Activated CD4-positive, alpha-beta T cell treated with anti-CD3 and anti-CD28 coated beads, Interleukin-2, amount 10 ng/mL, durations not matched to agents 24 days and 14 days (primary cell): Measurements from ENCODE around the gene AOPEP. TPM values are rescaled to one million over a fixed set of nuclear protein-coding genes. Genes with fewer than 3 reads are reported as not detected.

Experiments
- DNase-seq: peaks from one replicate; pipeline ENCODE4 v3.0.0; 2022
- H3K27ac Mint-ChIP-seq: one replicate; pipeline ENCODE4 v1.8.0; 2022; ENCODE audit warnings: mild to moderate bottlenecking, mixed read lengths
- H3K27me3 Mint-ChIP-seq: one replicate; pipeline ENCODE4 v1.8.0; 2022; ENCODE audit warnings: mixed read lengths
- H3K36me3 Mint-ChIP-seq: one replicate; pipeline ENCODE4 v1.8.0; 2022; ENCODE audit warnings: low read depth, mild to moderate bottlenecking, mixed read lengths
- H3K4me1 Mint-ChIP-seq: one replicate; pipeline ENCODE4 v1.8.0; 2021; ENCODE audit warnings: mixed read lengths
- H3K4me3 Mint-ChIP-seq: one replicate; pipeline ENCODE4 v1.8.0; 2022; ENCODE audit warnings: mild to moderate bottlenecking, moderate library complexity, mixed read lengths
- H3K9me3 Mint-ChIP-seq: one replicate; pipeline ENCODE4 v1.8.0; 2021; ENCODE audit warnings: mixed read lengths
- intact Hi-C: fragments of 100-400 bp; cut with micrococcal nuclease; formaldehyde crosslinking; loops from one replicate; pipeline ENCODE4 v1.15.1; 2023
- total RNA-seq: library from RNA; stranded (reverse); gene quantifications from 2 replicates; pipeline ENCODE4 v1.2.3, GENCODE V29; 2022

Gene AOPEP
- total RNA-seq, 1 donor from 2014 or later = 20.7 TPM

DNA sequence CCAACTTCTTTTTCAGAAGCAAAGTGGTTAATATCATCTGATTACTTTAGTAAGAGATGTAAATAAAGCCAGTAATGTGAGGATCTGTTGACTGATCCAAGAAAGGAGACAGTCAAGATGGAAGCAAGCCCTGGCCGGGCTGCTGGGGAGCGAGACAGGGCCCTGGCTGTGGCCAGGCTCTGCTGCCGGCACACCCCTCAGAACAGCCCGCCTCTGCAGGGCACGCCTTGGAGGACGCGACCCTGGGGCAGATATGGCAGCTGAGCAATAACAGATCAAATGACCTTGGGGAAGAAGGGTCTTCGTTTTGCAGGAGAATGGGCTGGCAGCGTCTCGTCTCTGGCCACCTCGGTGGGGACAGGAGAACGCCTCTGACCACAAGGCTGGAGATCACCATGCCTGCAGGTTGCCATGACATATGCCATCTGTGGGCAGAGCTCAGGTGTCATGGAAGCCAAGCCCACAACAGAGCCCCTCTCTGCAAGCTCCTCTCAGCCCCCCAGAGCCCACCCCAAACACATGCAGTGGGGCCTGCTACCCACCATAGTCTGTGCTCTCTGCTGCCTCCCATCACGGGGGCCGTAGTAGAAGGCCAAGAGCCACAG lies 384.5 kb downstream of the AOPEP start:
- H3K9me3 Mint-ChIP-seq = no peaks in the 10 kb centered on the region
- DNase-seq = no peak
- H3K4me1 Mint-ChIP-seq = no peaks in the 10 kb centered on the region
- intact Hi-C loops = no loop called here
- H3K4me3 Mint-ChIP-seq = no peak overlapping the region
- no peak overlapping the region for H3K27ac Mint-ChIP-seq
- no peaks in the 10 kb centered on the region for H3K27me3 Mint-ChIP-seq
- peaks cover 2% of the 10 kb centered on the region for H3K36me3 Mint-ChIP-seq

GRCh38 chr9:95111716-95112115 lies 385.2 kb downstream of the AOPEP start:
- Mint-ChIP-seq H3K36me3 (peaks cover 2% of the 10 kb centered on the region), H3K4me1 (no peaks in the 10 kb centered on the region), H3K9me3 (no peaks in the 10 kb centered on the region), H3K27me3 (no peaks in the 10 kb centered on the region), H3K4me3 (no peak overlapping the region), H3K27ac (no peak overlapping the region)
- no peak for DNase-seq
- intact Hi-C loops = no loop called here

DNA sequence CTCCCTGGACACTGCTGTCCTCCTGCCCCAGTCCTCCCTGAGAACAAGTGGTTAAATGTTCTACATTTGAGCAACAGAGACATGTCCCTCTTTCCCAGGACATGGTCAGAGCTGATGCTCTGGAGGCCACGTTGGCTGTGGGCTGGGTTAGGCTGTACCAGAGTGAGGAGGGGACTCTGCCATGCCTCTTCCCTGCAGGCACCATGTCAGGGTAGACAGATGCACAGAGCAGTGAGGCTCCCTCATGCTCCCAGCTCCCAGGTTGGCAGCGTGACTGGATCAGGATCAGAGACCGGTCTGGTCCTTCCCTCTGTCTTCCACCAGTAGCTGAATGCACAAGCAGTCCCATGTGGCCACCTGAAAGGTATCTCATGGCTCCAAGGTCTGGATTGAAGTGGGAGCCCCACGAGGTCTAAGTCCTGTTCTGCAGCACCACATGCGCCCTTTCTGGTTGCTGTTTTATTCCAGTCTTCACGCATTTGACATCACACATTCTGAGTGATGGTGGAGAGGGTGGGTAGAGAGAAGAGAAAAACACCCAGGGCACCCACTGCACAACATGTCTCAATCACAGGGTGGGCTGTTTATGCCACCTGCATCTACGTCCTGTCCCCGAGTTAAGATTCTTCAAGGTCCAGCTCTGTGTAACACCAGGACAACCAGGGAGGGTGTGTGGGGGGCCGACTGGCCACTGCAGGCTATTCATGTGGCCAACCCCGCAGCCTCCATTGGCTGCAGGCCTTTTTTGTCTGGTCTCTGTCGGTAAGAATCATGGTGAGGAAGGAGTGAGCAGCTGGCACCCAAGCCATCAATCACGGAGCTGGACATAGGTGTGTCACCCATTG lies 386.2 kb downstream of the AOPEP start:
- intact Hi-C loops = no loop called here
- Mint-ChIP-seq H3K27me3 (no peaks in the 10 kb centered on the region), H3K4me3 (no peak overlapping the region), H3K27ac (no peak overlapping the region), H3K9me3 (no peaks in the 10 kb centered on the region), H3K36me3 (peaks cover 2% of the 10 kb centered on the region), H3K4me1 (no peaks in the 10 kb centered on the region)
- DNase-seq = no peak

DNA sequence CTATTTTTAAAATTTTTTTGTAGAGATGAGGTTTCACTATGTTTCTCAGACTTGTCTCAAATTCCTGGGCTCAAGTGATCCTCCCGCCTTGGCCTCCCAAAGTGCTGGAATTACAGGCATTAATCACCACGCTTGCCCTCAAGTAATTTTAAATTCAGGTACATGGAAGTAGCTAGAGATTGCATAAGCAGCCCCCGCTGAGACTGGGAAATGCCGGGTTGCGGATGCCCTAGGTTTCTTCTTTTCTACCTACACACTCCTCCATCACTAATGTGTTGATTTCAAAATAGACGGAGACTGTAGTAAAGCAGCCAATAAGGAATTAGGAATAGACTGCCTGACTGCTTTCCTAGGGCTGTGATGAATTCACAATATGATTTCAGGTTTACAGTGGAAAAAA lies 388.6 kb downstream of the AOPEP start:
- no peaks in the 10 kb centered on the region for H3K4me1 Mint-ChIP-seq
- no peak for DNase-seq

GRCh38 chr9:95116002-95116807 lies 389.7 kb downstream of the AOPEP start:
- DNase-seq = no peak
- no peaks in the 10 kb centered on the region for H3K9me3 Mint-ChIP-seq

More for the DNA sequence above, 388.6 kb downstream of the AOPEP start:
- Mint-ChIP-seq H3K36me3 (peaks cover 2% of the 10 kb centered on the region), H3K9me3 (no peaks in the 10 kb centered on the region), H3K27ac (no peak overlapping the region), H3K4me3 (no peak overlapping the region), H3K27me3 (no peaks in the 10 kb centered on the region)
- intact Hi-C loops = no loop called here

DNA sequence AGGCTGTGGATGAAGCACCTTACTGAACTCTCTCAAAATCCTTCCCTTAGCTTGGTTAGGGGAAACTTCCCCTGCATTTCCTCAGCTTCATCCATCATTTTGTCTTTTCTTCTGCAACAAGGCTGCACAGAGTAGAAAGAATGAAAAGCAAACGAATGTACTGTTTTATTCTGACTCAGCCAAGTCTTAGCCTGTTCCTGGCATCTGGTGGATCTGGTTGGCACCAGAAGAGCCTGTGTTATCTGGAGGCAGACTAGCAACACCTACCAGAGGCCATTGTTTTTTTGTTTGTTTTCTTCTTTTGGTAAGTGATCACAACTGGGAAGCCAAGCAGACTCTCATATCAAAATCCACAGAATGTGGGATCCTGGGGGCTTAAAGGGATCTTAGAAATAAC lies 390.3 kb downstream of the AOPEP start:
- Mint-ChIP-seq H3K4me3 (no peak overlapping the region), H3K36me3 (peaks cover 2% of the 10 kb centered on the region), H3K27me3 (no peaks in the 10 kb centered on the region), H3K4me1 (no peaks in the 10 kb centered on the region), H3K27ac (no peak overlapping the region), H3K9me3 (no peaks in the 10 kb centered on the region)
- intact Hi-C loops = no loop called here
- DNase-seq = no peak

More at GRCh38 chr9:95116002-95116807, 389.7 kb downstream of the AOPEP start:
- Mint-ChIP-seq H3K4me1 (no peaks in the 10 kb centered on the region), H3K4me3 (no peak overlapping the region), H3K27ac (no peak overlapping the region), H3K36me3 (peaks cover 2% of the 10 kb centered on the region), H3K27me3 (no peaks in the 10 kb centered on the region)
- intact Hi-C loops = no loop called here

DNA sequence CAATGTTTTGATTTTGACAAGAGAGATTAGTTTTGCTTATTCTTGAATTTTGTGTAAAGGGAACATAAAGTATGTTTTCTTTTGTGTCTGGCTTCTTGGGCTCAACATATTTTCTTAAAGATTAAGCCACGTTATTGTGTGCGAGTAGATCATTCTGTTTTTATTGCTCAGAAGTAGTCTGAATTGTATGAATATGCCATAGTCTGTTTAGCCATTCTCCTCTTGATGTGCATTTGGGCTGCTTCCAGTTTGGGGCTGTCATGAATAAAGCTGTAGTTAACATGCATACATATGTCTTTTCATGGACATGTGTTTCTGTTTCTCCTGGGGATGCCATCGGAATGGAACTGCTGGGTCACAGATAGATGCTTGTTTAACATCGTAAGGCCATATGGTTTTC lies 392.1 kb downstream of the AOPEP start:
- H3K27me3 Mint-ChIP-seq = no peaks in the 10 kb centered on the region
- no peaks in the 10 kb centered on the region for H3K9me3 Mint-ChIP-seq
- DNase-seq = no peak
- H3K36me3 Mint-ChIP-seq = no peaks in the 10 kb centered on the region
- intact Hi-C loops = no loop called here
- H3K4me3 Mint-ChIP-seq = no peak overlapping the region
- H3K4me1 Mint-ChIP-seq = no peaks in the 10 kb centered on the region
- no peak overlapping the region for H3K27ac Mint-ChIP-seq

DNA sequence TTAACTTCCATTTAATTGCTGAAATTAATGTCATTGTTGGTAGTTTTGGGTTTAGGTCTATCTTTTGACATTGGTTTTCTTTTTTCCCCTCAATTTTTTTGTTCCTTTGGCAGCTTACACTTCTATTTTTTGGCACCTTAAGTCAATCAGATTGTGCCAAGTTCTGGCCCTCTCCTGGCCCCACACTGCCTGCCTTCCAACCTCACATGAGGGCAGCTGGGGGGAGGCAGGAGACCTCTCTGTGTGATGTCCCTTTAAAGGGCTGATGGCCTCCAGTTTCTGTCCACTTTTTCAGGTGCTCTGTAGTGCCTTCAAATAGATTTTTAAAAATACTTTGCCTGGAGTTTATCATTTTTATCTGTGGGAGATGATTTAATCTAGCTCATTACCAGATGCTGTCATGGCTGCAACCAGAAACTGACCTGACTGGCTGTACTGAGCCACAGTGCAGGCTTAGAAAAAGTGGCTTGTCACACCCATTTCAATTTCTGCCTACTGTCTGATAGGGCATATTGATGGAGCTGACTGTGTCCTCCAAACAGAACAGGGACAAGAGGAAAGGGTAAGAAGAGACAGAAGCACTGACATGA lies 394.4 kb downstream of the AOPEP start:
- Mint-ChIP-seq H3K9me3 (no peaks in the 10 kb centered on the region), H3K4me3 (no peak overlapping the region), H3K4me1 (no peaks in the 10 kb centered on the region), H3K36me3 (peaks cover 1% of the 10 kb centered on the region), H3K27me3 (no peaks in the 10 kb centered on the region), H3K27ac (no peak overlapping the region)
- no peak for DNase-seq
- intact Hi-C loops = no loop called here

- no peak overlapping the region for H3K4me3 Mint-ChIP-seq
- H3K9me3 Mint-ChIP-seq = no peaks in the 10 kb centered on the region
- no peaks in the 10 kb centered on the region for H3K4me1 Mint-ChIP-seq
- no peaks in the 10 kb centered on the region for H3K27me3 Mint-ChIP-seq
- intact Hi-C loops = loop anchor here (5.0 kb wide), 2 partner anchors 397 to 457 kb away; partner anchors contain the start of gene AOPEP
- peaks cover 1% of the 10 kb centered on the region for H3K36me3 Mint-ChIP-seq
- DNase-seq = no peak
- H3K27ac Mint-ChIP-seq = no peak overlapping the region
These were observed 398.3 kb downstream of the AOPEP start for GRCh38 chr9:95124582-95125367.

DNA sequence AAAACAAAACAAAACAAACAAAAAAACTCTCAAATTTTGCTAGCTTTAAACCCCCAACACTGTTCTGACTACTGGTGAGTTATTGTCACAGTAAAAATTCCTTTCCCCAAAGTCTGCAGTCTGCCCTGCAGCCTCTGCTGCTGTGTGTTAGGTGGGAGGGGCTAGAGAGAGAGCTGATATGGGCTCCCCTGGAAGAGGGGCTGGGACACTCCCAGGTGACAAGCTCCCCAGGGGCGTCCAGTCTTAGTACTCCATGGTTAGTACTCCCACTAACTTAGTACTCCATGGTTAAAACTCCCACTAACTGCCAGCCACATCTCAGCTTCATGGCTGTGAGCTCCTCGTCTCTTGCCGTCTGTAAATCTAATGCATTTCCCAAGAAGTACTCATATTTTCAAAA lies 399.2 kb downstream of the AOPEP start:
- peaks cover 1% of the 10 kb centered on the region for H3K36me3 Mint-ChIP-seq
- H3K9me3 Mint-ChIP-seq = no peaks in the 10 kb centered on the region
- DNase-seq = no peak
- H3K27ac Mint-ChIP-seq = no peak overlapping the region
- no peak overlapping the region for H3K4me3 Mint-ChIP-seq
- intact Hi-C loops = loop anchor here (5.0 kb wide), 2 partner anchors 398 to 458 kb away; partner anchors contain the start of gene AOPEP
- no peaks in the 10 kb centered on the region for H3K4me1 Mint-ChIP-seq
- no peaks in the 10 kb centered on the region for H3K27me3 Mint-ChIP-seq

- peaks cover 3% of the 10 kb centered on the region for H3K36me3 Mint-ChIP-seq
- no peaks in the 10 kb centered on the region for H3K9me3 Mint-ChIP-seq
- DNase-seq = no peak
- peaks cover 4% of the 10 kb centered on the region for H3K4me1 Mint-ChIP-seq
- H3K4me3 Mint-ChIP-seq = no peak overlapping the region
- H3K27me3 Mint-ChIP-seq = no peaks in the 10 kb centered on the region
- H3K27ac Mint-ChIP-seq = no peak overlapping the region
- intact Hi-C loops = loop anchor here (1.0 to 5.0 kb wide), 4 partner anchors 343 to 459 kb away; partner anchors contain the start of gene AOPEP
These were observed 400.2 kb downstream of the AOPEP start for GRCh38 chr9:95126739-95127138.

DNA sequence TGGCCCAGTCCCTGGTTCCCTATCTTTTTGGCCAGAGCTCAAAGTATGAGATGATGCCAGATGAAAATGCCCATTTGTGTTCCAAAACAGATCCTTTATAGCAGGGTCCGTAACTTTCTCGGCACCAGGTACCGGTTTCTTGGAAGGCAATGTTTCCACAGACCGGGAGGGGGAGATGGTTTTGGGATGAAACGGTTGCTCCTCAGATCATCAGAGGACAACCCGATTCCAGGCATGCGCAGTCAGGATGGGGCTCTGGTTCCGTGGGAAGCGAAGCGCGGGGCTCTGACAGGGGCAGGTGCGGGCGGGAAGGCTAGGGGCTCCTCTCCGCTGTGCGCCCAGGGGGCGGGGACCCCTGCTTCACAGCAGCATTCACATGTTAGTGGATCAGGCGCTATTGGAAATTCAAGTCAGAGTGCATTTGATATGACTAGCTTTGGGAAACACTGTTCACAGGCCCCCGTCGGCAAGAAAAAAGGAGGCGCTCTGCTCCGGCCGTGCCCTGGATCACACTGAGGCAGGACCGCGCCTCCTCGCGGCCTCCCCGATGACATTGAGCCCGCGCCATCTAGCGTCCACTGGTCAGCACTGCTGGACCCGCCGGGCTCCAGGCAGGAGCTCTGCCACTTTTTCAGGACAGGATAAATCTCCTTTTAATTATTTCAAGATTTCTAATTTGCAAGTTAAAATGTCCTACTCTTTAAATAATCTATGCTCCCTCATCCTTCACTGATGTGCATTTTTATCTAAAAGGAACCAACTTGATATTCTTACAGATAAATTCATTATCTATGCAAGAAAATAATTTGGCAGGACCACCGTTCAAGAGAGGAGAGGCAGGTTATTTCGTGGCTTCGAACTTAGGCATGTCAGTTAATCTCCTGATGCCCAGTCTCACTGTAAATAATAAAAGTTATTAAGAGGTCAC lies 401.0 kb downstream of the AOPEP start:
- H3K27ac Mint-ChIP-seq = no peak overlapping the region

More for the DNA sequence above, 401.0 kb downstream of the AOPEP start:
- Mint-ChIP-seq H3K4me1 (peaks cover 4% of the 10 kb centered on the region), H3K27me3 (no peaks in the 10 kb centered on the region), H3K36me3 (peaks cover 3% of the 10 kb centered on the region), H3K4me3 (no peak overlapping the region), H3K9me3 (no peaks in the 10 kb centered on the region)
- DNase-seq = peak; percentile 92
- intact Hi-C loops = loop anchor here (1.0 to 5.0 kb wide), 4 partner anchors 344 to 460 kb away; partner anchors contain the start of gene AOPEP
